RPMI8226 (cell line): Measurements from ENCODE around the gene GRIK2.

Experiments
- DNase-seq: peaks from one replicate; pipeline ENCODE4 v3.0.0-alpha.2; 2015

The GRIK2 gene

GRCh38 chr6:101811108-101811507, 417.6 kb downstream of the GRIK2 start:
- no peak for DNase-seq

GRCh38 chr6:101816716-101817115, 423.2 kb downstream of the GRIK2 start:
- no peak for DNase-seq

- DNase-seq: no peak
These were observed 424.5 kb downstream of the GRIK2 start for GRCh38 chr6:101818051-101818450.

GRCh38 chr6:101824551-101825345, 431.2 kb downstream of the GRIK2 start:
- DNase-seq: no peak

- no peak for DNase-seq
These were observed 432.8 kb downstream of the GRIK2 start for GRCh38 chr6:101826269-101826668.

GRCh38 chr6:101826678-101827077, 433.2 kb downstream of the GRIK2 start:
- DNase-seq: no peak

GRCh38 chr6:101830501-101831031, 437.1 kb downstream of the GRIK2 start:
- no peak for DNase-seq

GRCh38 chr6:101832371-101832770, 438.9 kb downstream of the GRIK2 start:
- DNase-seq: peak; percentile 3

- DNase-seq: no peak
These were observed 446.6 kb downstream of the GRIK2 start for GRCh38 chr6:101840100-101840499.

GRCh38 chr6:101845172-101845571, 451.7 kb downstream of the GRIK2 start:
- no peak for DNase-seq

GRCh38 chr6:101845621-101846020, 452.1 kb downstream of the GRIK2 start:
- DNase-seq: no peak

GRCh38 chr6:101847690-101848089, 454.2 kb downstream of the GRIK2 start:
- DNase-seq: no peak

GRCh38 chr6:101851911-101852310, 458.4 kb downstream of the GRIK2 start:
- DNase-seq: no peak

GRCh38 chr6:101853231-101854085, 459.9 kb downstream of the GRIK2 start:
- no peak for DNase-seq

GRCh38 chr6:101876431-101876830, 482.9 kb downstream of the GRIK2 start:
- no peak for DNase-seq

- peak; percentile 11 for DNase-seq
These were observed 485.2 kb downstream of the GRIK2 start for GRCh38 chr6:101878554-101879276.

GRCh38 chr6:101879782-101880181, 486.3 kb downstream of the GRIK2 start:
- no peak for DNase-seq

- DNase-seq: no peak
These were observed 490.0 kb downstream of the GRIK2 start for GRCh38 chr6:101883505-101883904.

- DNase-seq: no peak
These were observed 494.0 kb downstream of the GRIK2 start for GRCh38 chr6:101887532-101887931.

GRCh38 chr6:101907356-101908217, 514.1 kb downstream of the GRIK2 start:
- DNase-seq: no peak

- no peak for DNase-seq
These were observed 515.9 kb downstream of the GRIK2 start for GRCh38 chr6:101909366-101909765.

- DNase-seq: no peak
These were observed 518.8 kb downstream of the GRIK2 start for GRCh38 chr6:101912311-101912710.
